IMR-90 (cell line): ENCODE measurements around the gene VDAC1. TPM values are rescaled to one million over a fixed set of nuclear protein-coding genes. Genes with fewer than 3 reads are reported as not detected.

Experiments used
- MAZ ChIP-seq: IDR thresholded peaks from 2 replicates; pipeline ENCODE4 v1.6.1; 2012; ENCODE audit warnings: low read depth, mild to moderate bottlenecking, low read length, improper control_type of control experiment, moderate library complexity, borderline replicate concordance
- RAD21 ChIP-seq: IDR thresholded peaks from 2 replicates; pipeline ENCODE4 v1.6.1; 2012; ENCODE audit warnings: low read length, improper control_type of control experiment
- RFX5 ChIP-seq: IDR thresholded peaks from 2 replicates; pipeline ENCODE4 v1.8.0; 2012; ENCODE audit warnings: low read depth, mild to moderate bottlenecking, low read length, moderate library complexity
- SMC3 ChIP-seq: fragments of 150-350 bp; IDR thresholded peaks from 2 replicates; pipeline ENCODE4 v1.6.1; 2016; ENCODE audit warnings: low read depth, mild to moderate bottlenecking, antibody characterized with exemption, low read length, moderate library complexity
- polyA plus RNA-seq, 3 experiments: library from polyadenylated mRNA; depleted of rRNA; stranded (reverse); fragments of >200 nt; gene quantifications; 2 replicates each; pipeline ENCODE4 v1.2.3, GENCODE V29; 2012; ENCODE audit warnings: low replicate concordance in 1 of 3
- total RNA-seq: library from RNA; depleted of rRNA; stranded (reverse); fragments of >200 nt; gene quantifications from 2 replicates; pipeline ENCODE4 v1.2.3, GENCODE V29; 2012
- TF ChIP-seq, protein P1 (sequence below): conservative IDR thresholded peaks from 2 replicates; pipeline ENCODE4 v1.5.1; 2012; ENCODE audit warnings: mild to moderate bottlenecking, low read depth, low read length, improper control_type of control experiment

VDAC1 gene
- total and polyA plus RNA-seq, 2 of the 4 experiments (the other 2 are of a cell fraction): 289 to 365 TPM

DNA sequence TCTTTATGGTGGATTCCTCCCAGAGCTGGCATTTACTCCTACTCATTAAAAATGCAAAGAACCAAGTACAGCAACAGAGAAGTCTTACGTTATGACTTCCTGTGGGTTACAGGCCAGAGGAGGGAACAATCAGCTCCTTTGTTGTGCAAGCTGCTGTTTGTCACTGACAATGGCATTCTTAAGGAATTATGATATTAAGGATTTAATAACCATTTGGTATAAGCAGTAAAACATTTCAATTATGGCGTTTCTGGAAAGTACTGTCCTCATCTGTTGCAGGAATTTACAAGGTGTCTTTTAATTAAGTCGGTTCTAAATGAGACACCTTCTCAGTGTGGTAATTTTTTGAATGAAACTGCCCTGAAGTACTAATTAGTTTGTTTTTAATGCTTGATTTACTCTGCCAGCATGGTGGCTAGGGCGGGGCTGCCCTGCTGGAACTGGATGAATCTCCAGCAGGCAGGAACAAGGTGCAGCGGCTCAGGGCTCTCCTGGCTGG, 49.1 kb upstream of the VDAC1 start (continued):
- TF ChIP-seq, protein P1, sequence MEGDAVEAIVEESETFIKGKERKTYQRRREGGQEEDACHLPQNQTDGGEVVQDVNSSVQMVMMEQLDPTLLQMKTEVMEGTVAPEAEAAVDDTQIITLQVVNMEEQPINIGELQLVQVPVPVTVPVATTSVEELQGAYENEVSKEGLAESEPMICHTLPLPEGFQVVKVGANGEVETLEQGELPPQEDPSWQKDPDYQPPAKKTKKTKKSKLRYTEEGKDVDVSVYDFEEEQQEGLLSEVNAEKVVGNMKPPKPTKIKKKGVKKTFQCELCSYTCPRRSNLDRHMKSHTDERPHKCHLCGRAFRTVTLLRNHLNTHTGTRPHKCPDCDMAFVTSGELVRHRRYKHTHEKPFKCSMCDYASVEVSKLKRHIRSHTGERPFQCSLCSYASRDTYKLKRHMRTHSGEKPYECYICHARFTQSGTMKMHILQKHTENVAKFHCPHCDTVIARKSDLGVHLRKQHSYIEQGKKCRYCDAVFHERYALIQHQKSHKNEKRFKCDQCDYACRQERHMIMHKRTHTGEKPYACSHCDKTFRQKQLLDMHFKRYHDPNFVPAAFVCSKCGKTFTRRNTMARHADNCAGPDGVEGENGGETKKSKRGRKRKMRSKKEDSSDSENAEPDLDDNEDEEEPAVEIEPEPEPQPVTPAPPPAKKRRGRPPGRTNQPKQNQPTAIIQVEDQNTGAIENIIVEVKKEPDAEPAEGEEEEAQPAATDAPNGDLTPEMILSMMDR: no peak
- TF ChIP-seq RFX5: no peak
- TF ChIP-seq SMC3: no peak
- TF ChIP-seq RAD21: no peak
- no peak for TF ChIP-seq MAZ
